Lung (tissue), 12 donors: Measurements from ENCODE around the gene ZMYND19. TPM values are rescaled to one million over a fixed set of nuclear protein-coding genes. Genes with fewer than 3 reads are reported as not detected.

Experiments
- ATAC-seq: fragments of 200-7000 bp; cut with Tn5 transposase; one replicate; pipeline ENCODE4 v1.9.1; 2020; ENCODE audit warnings: moderate number of reproducible peaks; ENCODE audit not compliant: insufficient read depth, low FRiP score
- DNase-seq, 3 donors: peaks; one replicate each; pipeline ENCODE4 v3.0.0-alpha.2; 2013 to 2017
- H3K27ac ChIP-seq, 2 donors: one replicate each; pipeline ENCODE4 v1.5.1; 2013; ENCODE audit warnings: mild to moderate bottlenecking in 2 of 2, moderate library complexity in 2 of 2, control low read depth in 1 of 2, inconsistent platforms in 1 of 2, low read depth in 1 of 2, low read length in 1 of 2
- H3K27me3 ChIP-seq, 3 donors: one replicate each; pipeline ENCODE4 v1.5.1; 2013; ENCODE audit warnings: low read length in 2 of 3; ENCODE audit not compliant: control insufficient read depth in 3 of 3, insufficient read depth in 3 of 3
- H3K36me3 ChIP-seq, 4 donors: one replicate each; pipeline ENCODE4 v1.5.1; 2013; ENCODE audit warnings: low read length in 4 of 4, mild to moderate bottlenecking in 1 of 4, moderate library complexity in 1 of 4; ENCODE audit not compliant: control insufficient read depth in 4 of 4, insufficient read depth in 4 of 4
- H3K4me1 ChIP-seq, 5 donors: one replicate each; pipeline ENCODE4 v1.5.1; 2013; ENCODE audit warnings: low read length in 5 of 5, mild to moderate bottlenecking in 2 of 5, moderate library complexity in 1 of 5; ENCODE audit not compliant: control insufficient read depth in 5 of 5, insufficient read depth in 5 of 5
- H3K4me3 ChIP-seq: one replicate; pipeline ENCODE4 v1.5.1; 2013; ENCODE audit warnings: mild to moderate bottlenecking, control low read depth, moderate library complexity
- H3K9ac ChIP-seq, 2 donors: one replicate each; pipeline ENCODE4 v1.5.1; 2013; ENCODE audit warnings: low read length in 2 of 2, control low read depth in 1 of 2; ENCODE audit not compliant: insufficient read depth in 1 of 2
- H3K9me3 ChIP-seq, 4 donors: one replicate each; pipeline ENCODE4 v1.5.1; 2013; ENCODE audit warnings: low read length in 3 of 4, mild to moderate bottlenecking in 1 of 4, moderate library complexity in 1 of 4; ENCODE audit not compliant: control insufficient read depth in 4 of 4, insufficient read depth in 3 of 4
- CTCF ChIP-seq: IDR thresholded peaks from 2 replicates; pipeline ENCODE4 v1.5.1; 2012; ENCODE audit warnings: mild to moderate bottlenecking; ENCODE audit errors: control extremely low read depth, extremely low read depth
- WGBS, 2 donors: extraction: QIAGEN DNeasy Blood & Tissue Kit; methylation state at CpG; one replicate each; pipeline ENCODE4 v1.1.7; 2013; 5-methylcytosine and 5-hydroxymethylcytosine counted together
- polyA plus RNA-seq, 2 donors: library from polyadenylated mRNA; stranded (reverse); fragments of 200-250 nt; gene quantifications; one replicate each; pipeline ENCODE4 v1.2.1, GENCODE V29; 2013
- total RNA-seq, 2 donors: library from RNA; depleted of rRNA in 1 of 2; stranded (reverse); fragments of >200 nt in 1 of 2; gene quantifications; one replicate each; pipeline ENCODE4 v1.2.1, GENCODE V29; 2014 to 2021
- donor health status: control.
- donor health status: control.
- donor health status: Bipolar disorder and iron deficiency.
- donor health status: healthy.
- donor health status: DM: yes; HTN: yes; CAD: no.

The ZMYND19 gene
- total and polyA plus RNA-seq, 4 donors: 11.4 to 29.1 (median 20.5) TPM

- Histone ChIP-seq H3K4me3 (peak overlapping the region; percentile 73), H3K36me3 (peaks cover 0 to 17% (median 3%) of the 10 kb centered on the region in 4 donors), H3K27me3 (no peaks in the 10 kb centered on the region), H3K9ac (peak overlapping the region in 1 of 2 donors; percentile 82), H3K4me1 (peaks cover 8 to 25% (median 13%) of the 10 kb centered on the region in 5 donors), H3K27ac (peak overlapping the region; percentile 79 to 88), H3K9me3 (no peaks in the 10 kb centered on the region)
- WGBS, 2 donors: 1% methylated on average over 45 to 58 of the region's 58 CpGs
- TF ChIP-seq CTCF: no peak
- peak; percentile 46 to 54 (median 53) for DNase-seq
- no peak for ATAC-seq
These were observed 29.1 kb upstream of the ZMYND19 start for GRCh38 chr9:137619240-137620047.

- Histone ChIP-seq H3K9me3 (no peaks in the 10 kb centered on the region), H3K9ac (peak within 1 kb of the TSS; percentile 82 to 89), H3K27me3 (no peaks in the 10 kb centered on the region), H3K27ac (peak within 1 kb of the TSS; percentile 88 to 93), H3K4me1 (peaks cover 8 to 25% (median 16%) of the 10 kb centered on the region in 5 donors), H3K36me3 (peaks cover 0 to 27% (median 6%) of the 10 kb centered on the region in 4 donors), H3K4me3 (peak within 1 kb of the TSS; percentile 86)
- peak; percentile 91 to 93 (median 92) for DNase-seq
- no peak for TF ChIP-seq CTCF
- 1% methylated on average over 88 to 94 of the region's 94 CpGs for WGBS, 2 donors
- ATAC-seq: peak; percentile 78
These were observed 28.1 kb upstream of the ZMYND19 start, which contains the start of gene EHMT1 for GRCh38 chr9:137618105-137619067. EHMT1 (plus strand) TSS chr9:137619005; CDS start chr9:137619029, 24 bp downstream.

GRCh38 chr9:137615387-137615871 is 25.1 kb upstream of the ZMYND19 start:
- H3K36me3 ChIP-seq: peaks cover 0 to 27% (median 4%) of the 10 kb centered on the region in 4 donors
- no peak overlapping the region for H3K4me3 ChIP-seq
- H3K27ac ChIP-seq: peak overlapping the region in 1 of 2 donors; percentile 52
- no peak for TF ChIP-seq CTCF
- 94 to 95% methylated on average over 19 of the region's 19 CpGs for WGBS, 2 donors
- DNase-seq: no peak
- no peaks in the 10 kb centered on the region for H3K27me3 ChIP-seq
- H3K9me3 ChIP-seq: no peaks in the 10 kb centered on the region
- ATAC-seq: no peak
- H3K4me1 ChIP-seq: peaks cover 12 to 25% (median 16%) of the 10 kb centered on the region in 5 donors
- H3K9ac ChIP-seq: no peak overlapping the region
